HL-60/S4 treated with retinoic acid at 250 ng/mL for 4 days and 3 days (cell line): ENCODE measurements around the gene PLEK2.
"Not testable (repeated sequence)": the region's sequence is repeated elsewhere in the genome, so short reads cannot be mapped to it uniquely, and the experiment has no call there.

ENCODE experiments used
- in situ Hi-C: fragments of 300-500 bp; cut with MboI; formaldehyde crosslinking; loops from 2 replicates; pipeline ENCODE4 v1.7.0; 2022; ENCODE audit warnings: low sequenced_read_pairs

Gene PLEK2

DNA sequence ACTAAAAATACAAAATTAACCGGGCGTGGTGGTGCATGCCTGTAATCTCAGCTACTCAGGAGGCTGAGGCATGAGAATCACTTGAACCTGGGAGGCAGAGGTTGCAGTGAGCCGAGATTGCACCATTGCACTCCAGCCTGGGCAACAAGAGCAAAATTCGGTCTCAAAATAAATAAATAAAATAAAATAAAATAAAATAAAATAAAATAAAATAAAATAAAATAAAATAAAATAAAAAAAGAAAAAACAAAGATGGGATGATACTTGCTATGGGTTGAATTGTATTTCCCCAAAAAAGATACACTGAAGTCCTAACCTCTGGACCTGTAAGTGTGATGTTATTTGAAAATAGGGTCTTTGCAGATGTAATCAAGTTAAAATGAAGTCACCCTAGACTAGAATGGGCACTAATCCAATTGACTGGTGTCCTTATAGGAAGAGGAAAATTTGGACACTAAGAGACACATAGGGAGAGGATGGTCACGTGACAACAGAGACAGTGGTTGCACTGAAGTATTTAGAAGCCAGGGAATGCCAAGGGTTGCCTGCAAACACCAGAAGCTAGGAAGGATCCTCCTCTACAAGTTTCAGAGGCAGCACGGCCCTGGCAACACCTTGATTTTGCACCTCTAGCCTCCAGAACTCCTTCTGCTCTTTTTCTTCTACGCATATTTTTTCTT is 3.7 kb downstream of the PLEK2 start:
- in situ Hi-C loops, result not testable (repeated sequence)

DNA sequence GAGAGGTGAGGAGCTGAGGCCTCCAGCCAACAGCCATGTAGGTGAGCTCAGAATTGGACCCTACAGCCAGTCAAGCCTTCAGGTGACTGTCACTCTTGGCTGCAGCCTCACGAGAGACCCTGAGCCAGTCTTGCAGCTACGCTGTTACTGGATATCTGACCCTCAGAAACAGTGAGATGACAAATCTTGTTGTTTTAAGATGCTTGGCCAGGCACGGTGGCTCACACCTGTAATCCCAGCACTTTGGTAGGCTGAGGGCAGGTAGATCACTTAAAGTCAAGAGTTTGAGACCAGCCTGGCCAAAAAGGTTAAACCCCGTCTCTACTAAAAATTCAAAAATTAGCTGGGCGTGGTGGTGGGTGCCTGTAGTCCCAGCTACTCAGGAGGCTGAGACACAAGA is 6.2 kb downstream of the PLEK2 start:
- in situ Hi-C loops, result no loop called here

DNA sequence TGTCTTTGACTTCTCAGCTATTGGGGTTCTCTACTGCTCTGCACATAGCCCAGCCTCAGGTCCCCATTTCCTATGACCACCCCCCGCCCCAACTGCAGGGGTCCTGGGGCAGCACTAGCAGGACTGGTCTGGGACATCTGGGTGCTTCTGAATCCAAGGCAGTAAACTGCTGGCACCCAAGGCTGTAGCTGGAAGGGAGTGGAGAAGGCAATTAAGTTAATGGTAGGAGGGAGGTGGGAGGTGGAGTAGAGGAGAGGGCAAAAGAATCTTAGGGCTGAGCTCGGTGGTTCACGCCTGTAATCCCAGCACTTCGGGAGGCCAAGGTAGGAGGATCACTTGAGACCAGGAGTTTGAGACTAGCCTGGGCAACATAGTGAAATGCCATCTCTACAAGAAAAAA is 11.5 kb downstream of the PLEK2 start:
- in situ Hi-C loops, result no loop called here

DNA sequence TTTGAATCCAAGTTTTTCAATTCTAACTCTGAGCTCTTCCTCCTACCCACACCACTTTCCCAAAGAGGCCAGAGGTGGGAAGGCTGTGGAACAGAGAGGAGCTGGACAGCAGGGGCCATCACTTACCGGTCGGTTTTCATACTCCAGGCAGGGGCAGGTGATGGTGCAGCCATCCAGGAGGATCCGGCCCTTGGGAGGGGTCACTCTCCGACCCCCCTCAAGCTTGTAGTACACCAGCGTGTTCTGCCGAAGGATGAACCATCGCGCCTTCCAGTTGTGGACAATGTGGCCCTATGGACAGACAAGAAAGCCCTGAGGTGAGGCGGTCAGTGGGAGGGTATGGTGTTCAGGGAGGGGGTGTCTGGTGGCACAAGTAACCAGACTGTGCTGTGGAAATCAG is 14.4 kb downstream of the PLEK2 start:
- in situ Hi-C loops, result no loop called here

DNA sequence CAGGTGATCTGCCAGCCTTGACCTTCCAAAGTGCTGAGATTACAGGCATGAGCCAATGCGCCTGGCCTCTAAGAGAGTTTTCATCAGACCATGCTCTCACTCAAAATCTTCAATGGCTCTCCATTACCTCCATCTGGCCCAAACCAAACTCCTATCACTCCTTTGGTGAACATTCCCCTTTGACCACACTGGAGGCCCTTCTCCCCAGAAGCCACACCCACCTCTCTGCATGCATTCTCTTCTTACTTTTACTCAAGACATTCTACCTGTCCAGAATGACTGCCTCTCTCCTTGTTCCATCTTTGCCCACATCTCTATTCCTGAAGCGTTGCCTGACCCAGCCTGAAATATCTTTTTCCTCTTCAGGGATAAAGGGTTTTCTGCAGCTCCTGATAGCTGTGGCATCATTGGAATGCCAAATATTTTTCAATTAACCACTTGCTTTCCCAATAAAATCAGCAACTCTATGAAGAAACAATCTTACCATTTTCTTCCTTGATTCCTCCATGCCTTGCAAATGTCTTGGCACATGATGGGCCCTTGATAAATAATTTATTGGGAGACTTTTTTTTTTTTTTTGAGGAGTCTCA is 15.5 kb downstream of the PLEK2 start:
- in situ Hi-C loops, result no loop called here

DNA sequence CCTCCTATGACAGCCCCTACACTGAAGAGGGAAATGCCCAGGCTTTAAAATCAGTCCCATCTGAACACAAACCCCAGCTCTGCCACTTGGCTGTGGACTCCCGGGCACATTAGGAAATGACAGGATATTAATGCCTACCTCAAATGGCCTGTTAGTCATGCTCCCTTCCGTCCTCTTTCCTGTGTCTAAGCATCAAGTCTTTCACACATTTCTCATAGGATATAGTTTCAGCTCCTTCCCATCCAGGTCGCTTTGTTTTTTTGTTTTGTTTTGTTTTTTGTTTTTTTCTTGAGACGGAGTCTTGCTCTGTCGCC is 16.1 kb downstream of the PLEK2 start:
- in situ Hi-C loops, result no loop called here

DNA sequence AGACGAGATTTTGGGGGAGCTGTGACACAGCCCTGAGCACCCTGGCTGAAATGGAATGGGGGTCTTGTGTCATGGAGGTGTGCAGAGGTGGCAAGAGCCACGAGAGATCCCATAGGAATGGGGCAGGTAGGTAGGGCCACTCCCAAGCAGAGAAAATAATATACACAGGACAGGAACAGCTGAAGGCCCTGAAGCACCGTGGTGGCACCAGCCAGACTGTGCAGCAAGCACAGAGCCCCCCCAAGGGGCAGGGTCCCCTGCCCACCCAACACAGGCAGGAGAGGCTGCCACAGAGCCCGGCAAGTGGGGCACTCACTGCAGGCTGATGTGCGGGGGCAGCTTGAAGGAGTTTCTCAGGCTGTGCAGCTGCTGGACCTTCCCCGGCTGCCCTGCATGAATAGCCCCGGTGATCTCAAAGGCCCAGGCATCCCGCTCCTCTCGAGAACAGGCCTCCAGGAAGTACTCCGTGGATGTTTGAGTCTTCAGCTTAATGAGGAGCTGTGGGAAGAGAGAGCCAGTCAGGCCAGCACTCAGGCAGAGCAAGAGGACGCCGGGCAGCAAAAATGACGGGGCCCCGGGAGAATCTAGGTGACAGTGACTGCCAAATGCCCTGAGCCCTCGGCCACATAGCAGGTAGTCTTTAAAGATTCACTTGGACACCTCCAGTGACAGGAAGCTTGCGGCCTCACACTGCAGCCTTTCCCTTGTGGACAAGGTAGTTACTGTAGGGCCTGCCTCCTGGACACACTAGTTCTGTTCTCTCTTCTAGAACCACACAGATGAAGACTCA is 16.7 kb downstream of the PLEK2 start:
- in situ Hi-C loops, result no loop called here

DNA sequence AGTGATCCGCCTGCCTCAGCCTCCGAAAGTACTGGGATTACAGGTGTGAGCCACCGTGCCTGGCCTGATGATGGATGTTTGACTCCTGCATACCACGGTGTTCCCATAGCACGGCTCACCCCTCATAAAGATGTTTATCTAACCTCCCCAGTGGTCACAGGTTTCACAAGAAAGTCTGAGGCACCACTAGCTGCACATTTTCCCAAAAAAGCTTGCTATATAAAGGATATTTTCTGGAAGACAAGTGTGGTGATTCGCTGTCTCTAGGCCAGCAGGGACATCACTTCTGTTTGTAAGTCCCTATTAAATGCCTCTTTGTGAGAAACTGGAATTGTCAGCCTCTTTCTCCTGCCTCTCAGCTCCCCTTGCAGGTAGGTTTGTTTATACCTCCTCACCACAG is 18.3 kb downstream of the PLEK2 start:
- in situ Hi-C loops, result no loop called here

DNA sequence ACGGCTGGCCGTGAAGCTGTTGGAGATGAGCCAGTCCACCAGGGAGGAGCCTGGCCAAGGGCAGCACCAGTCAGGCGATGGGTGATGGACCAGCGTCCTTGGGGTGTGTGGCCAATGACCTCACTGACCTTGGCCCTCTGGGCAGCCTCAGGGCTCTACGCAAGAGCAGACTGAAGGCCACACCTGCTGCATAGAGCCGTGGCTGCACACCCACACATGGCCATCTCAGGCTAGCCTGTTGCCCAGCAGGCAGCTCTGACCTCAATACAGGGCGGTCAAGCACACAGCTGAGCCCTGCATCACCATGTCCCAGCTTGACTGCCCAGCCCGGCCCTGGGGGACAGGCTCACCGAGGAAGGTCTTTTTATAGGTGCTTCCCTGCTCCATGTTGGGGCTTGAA is 19.2 kb downstream of the PLEK2 start:
- in situ Hi-C loops, result no loop called here

DNA sequence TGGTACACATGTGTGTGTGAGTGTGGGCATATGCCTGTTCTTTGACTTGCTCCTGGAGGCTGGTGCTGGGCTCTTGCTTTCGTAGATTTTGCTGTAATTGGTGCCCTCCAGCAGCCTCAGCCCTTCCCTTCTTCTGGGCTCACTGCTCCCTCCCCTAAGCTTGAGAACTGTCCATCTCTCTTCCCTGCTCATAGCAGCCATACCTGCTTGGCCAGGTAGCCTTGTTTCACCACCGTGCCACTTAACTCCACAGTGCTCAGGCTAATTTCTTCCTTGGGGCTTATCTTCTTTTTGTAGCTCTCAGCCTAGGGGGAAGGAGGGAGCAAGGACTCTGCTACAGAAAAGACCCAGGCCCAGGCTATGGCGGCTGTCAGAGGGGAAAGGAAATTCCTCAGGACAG is 19.8 kb downstream of the PLEK2 start:
- in situ Hi-C loops, result no loop called here

DNA sequence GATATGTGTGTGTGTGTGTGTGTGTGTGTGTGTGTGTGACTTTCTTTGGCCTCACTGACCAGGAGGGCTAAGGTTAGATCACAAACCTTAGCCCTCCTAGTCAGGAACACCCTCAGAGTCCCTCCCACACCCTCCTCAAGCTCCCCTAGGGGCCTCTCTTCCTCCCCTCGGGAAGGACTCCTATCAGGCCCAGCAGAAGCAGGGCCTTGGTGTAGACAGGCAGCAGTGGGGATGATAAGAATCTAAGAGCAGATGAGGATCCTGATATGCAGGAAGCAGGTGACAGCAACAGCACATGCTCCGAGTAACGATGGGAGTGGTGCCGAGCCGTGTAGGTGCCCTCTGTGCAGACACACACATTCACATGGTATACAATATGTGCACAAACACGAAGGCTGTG is 20.7 kb downstream of the PLEK2 start:
- in situ Hi-C loops, result no loop called here

DNA sequence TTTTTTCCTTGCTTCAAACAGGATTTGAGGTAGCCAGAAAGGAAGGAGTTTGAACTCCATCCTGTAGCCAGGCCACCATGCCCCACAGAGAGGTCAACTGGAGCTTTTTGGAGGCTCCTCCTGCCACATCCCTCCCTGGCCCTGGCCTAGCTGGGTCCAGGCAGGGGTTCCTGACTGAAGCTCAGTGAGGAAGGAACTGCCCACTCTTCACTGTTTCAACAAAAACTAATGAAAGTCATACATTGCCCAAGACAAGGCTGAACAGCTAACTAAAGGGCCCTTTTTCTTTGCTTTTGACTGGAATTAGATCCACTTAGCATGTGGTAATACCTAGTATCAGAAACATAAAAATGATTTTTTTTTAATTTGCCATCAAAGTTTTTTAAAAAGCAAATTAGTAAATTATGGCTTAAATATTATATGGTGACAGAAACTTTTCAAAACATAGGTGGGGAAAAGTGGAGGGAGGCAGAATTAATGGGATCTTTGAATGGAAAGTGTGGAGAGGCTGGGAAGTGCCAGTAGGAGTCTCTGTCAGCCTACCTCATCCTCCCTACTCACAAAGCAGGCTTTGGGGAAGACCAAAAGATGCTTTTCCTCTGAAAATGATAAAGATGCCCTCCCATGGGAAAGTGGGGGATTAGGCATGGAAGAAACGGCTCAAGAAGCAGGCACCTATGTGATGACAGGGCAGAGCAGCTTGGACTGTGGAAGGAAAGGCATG is 22.0 kb downstream of the PLEK2 start:
- in situ Hi-C loops, result no loop called here

DNA sequence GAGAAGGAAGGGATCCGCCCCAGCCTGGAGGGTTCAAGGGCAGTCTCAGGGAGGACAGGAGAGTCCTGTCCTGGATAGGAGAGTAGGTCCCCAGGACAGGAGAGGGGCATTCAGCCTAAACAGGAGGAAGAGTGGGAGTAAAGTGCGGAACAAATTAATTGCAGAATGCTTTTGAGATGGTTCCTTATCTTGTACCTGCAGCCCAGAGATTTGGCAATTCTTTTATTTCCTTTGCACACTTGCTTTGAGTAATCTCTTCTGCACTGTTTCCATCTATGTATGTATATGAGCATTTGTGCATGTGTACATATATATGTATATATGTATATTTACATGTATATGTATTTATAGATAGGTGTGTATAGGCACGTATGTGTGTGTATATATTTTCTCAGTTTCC is 22.7 kb downstream of the PLEK2 start:
- in situ Hi-C loops, result no loop called here

DNA sequence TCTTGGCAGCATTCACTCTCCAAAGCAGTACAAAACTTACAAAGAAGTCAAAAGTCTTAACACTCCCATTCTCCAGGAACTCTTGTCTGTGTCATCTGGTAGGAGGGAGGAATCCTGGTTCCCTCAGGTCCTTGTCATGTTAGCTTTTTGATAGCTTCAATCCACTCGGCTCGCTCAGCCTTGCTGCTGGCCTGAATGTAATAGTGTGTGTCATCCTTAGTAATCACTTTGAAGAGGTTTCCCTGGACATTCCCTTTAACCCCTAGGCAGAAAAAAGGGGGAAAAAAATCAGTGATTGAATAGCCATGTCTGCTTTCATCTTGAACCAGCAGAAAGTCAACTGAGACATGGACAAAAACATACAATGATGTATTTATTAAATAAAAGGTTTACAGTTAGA is 24.8 kb downstream of the PLEK2 start:
- in situ Hi-C loops, result no loop called here

DNA sequence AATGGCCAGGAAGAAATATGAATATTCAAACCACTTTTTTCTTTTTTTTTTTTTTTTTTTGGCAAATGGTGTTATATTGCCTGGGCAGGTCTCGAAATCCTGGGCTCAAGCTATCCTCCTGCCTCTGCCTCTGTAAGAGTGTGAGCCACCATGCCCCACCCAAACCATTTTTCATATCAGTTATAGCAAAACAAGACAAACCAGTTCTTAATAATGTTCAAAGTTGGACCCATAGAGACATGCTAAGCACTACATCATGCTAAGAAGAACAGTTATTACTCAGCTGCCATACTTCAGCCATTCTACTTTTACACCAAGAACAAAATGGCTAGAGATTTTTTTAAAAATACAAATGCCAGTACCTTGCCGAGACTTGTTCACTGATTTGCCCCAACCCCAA is 26.3 kb downstream of the PLEK2 start:
- in situ Hi-C loops, result no loop called here

DNA sequence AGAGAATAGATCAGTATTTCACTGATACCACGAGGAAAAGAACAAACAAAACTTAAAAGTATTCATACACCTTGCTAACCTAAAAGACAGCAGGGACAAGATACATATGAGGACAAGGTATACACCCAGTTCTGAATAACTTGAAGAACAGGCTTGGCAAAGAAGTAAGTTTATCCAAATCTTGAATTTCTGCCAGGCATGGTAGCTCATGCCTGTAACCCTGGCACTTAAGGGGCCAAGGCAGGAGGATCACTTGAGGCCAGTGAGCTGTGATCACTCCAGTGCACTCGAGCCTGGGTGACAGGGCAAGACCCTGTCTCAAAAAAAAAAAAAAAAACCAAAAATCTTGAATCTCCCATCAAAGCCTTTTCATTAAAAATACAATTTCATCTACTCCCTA is 26.8 kb downstream of the PLEK2 start:
- in situ Hi-C loops, result no loop called here

DNA sequence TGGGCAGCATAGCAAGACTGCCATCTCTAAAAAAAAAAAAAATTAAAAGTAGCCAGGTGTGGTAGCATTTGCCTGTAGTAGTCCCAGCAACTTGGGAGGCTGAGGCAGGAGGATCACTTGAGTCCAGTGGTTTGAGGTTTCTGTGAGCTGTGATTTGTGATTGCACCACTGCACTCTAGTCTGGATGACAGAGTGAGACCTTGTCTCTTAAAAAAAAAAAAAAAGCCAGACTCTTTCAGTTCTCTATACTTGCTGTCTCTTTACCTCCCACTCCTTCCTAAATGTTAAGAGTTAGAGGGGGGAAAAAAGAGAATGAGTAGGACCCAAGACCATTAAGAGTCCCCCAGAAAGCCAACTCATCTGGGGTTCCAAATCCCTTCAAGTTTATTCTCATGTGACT is 34.0 kb downstream of the PLEK2 start:
- in situ Hi-C loops, result no loop called here

DNA sequence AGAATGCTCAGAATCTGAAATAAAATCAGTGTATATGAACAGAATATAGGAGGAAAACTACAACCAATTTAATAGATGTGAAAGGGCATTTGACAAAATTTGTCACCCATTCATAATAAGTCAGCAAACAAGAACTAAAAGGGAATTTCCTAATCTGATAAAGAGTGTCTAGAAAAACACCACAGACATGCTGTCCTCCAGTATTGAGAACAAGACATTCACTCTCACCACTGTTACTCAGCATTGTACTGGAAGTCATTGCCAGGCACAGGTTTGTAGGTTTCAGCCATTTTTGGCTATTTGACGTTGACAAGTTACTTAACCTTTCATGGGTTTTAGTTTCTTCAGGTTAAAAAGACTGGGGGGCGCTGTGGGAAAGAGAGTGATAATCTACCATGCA is 38.6 kb downstream of the PLEK2 start:
- in situ Hi-C loops, result no loop called here

DNA sequence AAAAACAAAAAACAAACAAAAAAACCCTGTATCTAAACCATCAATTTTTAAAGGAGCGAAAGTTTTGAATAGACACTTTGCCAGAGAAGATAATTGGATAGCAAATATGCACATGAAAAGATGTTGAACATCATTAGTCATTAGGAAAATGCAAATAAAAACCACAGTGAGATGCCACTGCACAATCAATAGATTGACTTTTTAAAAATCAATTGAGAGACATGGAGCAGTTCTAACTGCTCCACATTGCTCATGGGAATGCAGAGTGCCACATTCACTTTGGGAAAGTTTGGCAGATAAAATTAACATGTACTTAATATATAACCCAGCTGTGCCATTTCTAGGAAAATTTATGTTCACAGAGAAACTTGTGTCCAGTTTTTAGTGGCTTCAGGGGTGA is 39.1 kb downstream of the PLEK2 start:
- in situ Hi-C loops, result no loop called here

DNA sequence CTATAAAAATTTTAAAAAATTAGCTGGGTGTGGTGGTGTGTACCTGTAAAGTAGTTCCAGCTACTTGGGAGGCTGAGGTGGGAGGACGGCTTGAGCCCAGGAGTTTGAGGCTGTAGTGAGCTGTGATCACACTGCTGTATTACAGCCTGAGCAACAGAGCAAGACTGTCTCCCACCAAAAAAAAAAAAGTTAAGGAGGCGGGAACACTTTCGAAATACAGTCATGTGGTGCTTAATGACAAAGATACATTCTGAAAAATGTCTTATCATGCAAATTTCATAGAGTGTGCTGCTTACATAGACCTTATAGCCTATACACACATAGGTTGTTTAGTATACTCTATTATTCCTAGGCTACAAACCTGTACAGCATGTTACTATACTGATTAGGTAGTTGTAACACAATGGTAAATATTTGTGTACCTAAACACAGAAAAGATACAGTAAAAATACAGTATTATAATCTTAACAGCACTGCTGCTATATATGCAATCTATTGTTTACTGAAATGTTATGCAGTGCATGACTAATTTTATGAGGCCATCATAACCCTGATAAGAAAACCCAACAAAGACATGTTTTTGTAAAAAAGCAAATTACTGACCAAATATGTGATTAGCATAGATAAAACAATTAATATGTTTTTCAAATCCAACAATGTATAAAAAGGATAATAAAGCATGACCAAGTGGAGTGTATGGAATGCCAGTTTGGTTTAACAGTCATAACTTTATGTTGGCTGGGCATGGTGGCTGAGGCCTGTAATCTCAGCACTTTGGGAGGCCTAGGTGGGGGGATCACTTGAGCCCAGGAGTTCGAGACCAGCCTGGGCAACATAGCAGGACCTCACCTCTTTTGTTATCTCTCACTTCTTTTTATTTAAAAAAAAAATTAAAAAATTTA is 40.5 kb downstream of the PLEK2 start:
- in situ Hi-C loops, result no loop called here

DNA sequence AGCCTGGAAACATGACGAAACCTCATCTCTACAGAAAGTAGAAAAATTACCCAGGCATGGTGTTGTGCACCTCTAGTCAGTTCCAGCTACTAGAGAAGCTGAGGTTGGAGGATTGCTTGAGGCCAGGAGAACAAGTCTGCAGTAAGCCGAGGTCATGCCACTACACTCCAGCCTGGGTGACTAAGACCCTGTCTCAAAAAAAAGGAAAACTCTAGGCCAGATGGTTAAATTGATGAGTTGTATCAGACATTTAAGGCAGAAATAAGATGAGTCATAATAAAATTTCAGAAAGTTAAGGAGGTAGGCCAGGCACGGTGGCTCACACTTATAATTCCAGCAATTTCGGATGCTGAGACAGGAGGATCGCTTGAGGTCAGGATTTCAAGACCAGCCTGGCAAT is 41.1 kb downstream of the PLEK2 start:
- in situ Hi-C loops, result no loop called here
